HepG2 (cell line): ENCODE data around the gene FOSB. TPM values are rescaled to one million over a fixed set of nuclear protein-coding genes. Genes with fewer than 3 reads are reported as not detected.

ENCODE experiments used
- AGO2 ChIP-seq: fragments of 200-400 bp; formaldehyde crosslinking; optimal IDR thresholded peaks from 2 replicates; pipeline ENCODE3; 2017; ENCODE audit warnings: mild to moderate bottlenecking, low read depth, low read length, moderate library complexity
- FOXA3 ChIP-seq: IDR thresholded peaks from 2 replicates; pipeline ENCODE4 v1.6.1; 2016; ENCODE audit warnings: missing genetic modification reagents, missing compliant biosample characterization
- NONO ChIP-seq, 2 experiments: fragments of 450-650 bp in 1 of 2; sonication (generic) in 1 of 2; formaldehyde crosslinking in 1 of 2; IDR thresholded peaks in 1 of 2; conservative IDR thresholded peaks in 1 of 2; 2 replicates each; pipeline versions ENCODE4 v1.6.1 to v1.8.0; 2017 to 2022; ENCODE audit warnings: mild to moderate bottlenecking in 1 of 2, missing genetic modification reagents in 1 of 2, moderate library complexity in 1 of 2
- NRL ChIP-seq: sonication (generic); formaldehyde crosslinking; IDR thresholded peaks from 2 replicates; pipeline ENCODE4 v1.5.0; 2020; ENCODE audit warnings: missing genetic modification reagents, mild to moderate bottlenecking, moderate library complexity, borderline replicate concordance
- PHF20 ChIP-seq: sonication (generic); formaldehyde crosslinking; IDR thresholded peaks from 2 replicates; pipeline ENCODE4 v1.5.0; 2020; ENCODE audit warnings: mild to moderate bottlenecking, missing genetic modification reagents
- SAFB2 ChIP-seq: sonication (generic); formaldehyde crosslinking; IDR thresholded peaks from 2 replicates; pipeline ENCODE4 v1.5.1; 2020; ENCODE audit warnings: missing genetic modification reagents, low read depth, mild to moderate bottlenecking, borderline replicate concordance
- SMAD9 ChIP-seq: sonication (generic); formaldehyde crosslinking; IDR thresholded peaks from 2 replicates; pipeline ENCODE4 v1.5.1; 2020; ENCODE audit warnings: mild to moderate bottlenecking, missing genetic modification reagents
- WIZ ChIP-seq: sonication (generic); formaldehyde crosslinking; IDR thresholded peaks from 2 replicates; pipeline ENCODE4 v1.5.1; 2020; ENCODE audit warnings: mild to moderate bottlenecking, missing genetic modification reagents
- XBP1 ChIP-seq: sonication (generic); formaldehyde crosslinking; IDR thresholded peaks from 2 replicates; pipeline ENCODE4 v1.5.0; 2020; ENCODE audit warnings: missing genetic modification reagents
- ZNF101 ChIP-seq: sonication (generic); formaldehyde crosslinking; IDR thresholded peaks from 2 replicates; pipeline ENCODE4 v1.4.0; 2020; ENCODE audit warnings: mild to moderate bottlenecking, low read depth, missing genetic modification reagents, borderline replicate concordance
- ZNF282 ChIP-seq: fragments of 450-650 bp; IDR thresholded peaks from 2 replicates; pipeline ENCODE4 v1.6.1; 2018; ENCODE audit not compliant: partially characterized antibody
- ZNF501 ChIP-seq: sonication (generic); formaldehyde crosslinking; IDR thresholded peaks from 2 replicates; pipeline ENCODE4 v1.5.1; 2020; ENCODE audit warnings: mild to moderate bottlenecking, moderate library complexity, missing genetic modification reagents
- ZNF562 ChIP-seq: sonication (generic); formaldehyde crosslinking; IDR thresholded peaks from 2 replicates; pipeline ENCODE4 v1.8.0; 2022; ENCODE audit warnings: missing genetic modification reagents, borderline replicate concordance
- ZNF567 ChIP-seq: sonication (generic); formaldehyde crosslinking; IDR thresholded peaks from 2 replicates; pipeline ENCODE4 v1.8.1; 2023; ENCODE audit warnings: mild to moderate bottlenecking, missing genetic modification reagents, borderline replicate concordance
- ZNF619 ChIP-seq: sonication (generic); formaldehyde crosslinking; IDR thresholded peaks from 2 replicates; pipeline ENCODE4 v1.4.0; 2020; ENCODE audit warnings: mild to moderate bottlenecking, missing genetic modification reagents
- ZNF777 ChIP-seq: sonication (generic); formaldehyde crosslinking; IDR thresholded peaks from 2 replicates; pipeline ENCODE4 v1.4.0; 2020; ENCODE audit warnings: missing genetic modification reagents
- ZNF83 ChIP-seq: sonication (generic); formaldehyde crosslinking; IDR thresholded peaks from 2 replicates; pipeline ENCODE4 v1.4.0; 2020; ENCODE audit warnings: missing genetic modification reagents, mild to moderate bottlenecking, borderline replicate concordance
- polyA plus RNA-seq, 8 experiments: library from polyadenylated mRNA; depleted of rRNA in 3 of 8; stranded (reverse) in 7 of 8; unstranded in 1 of 8; fragments of >200 nt; fragmentation: Illumina TruSeq in 4 of 8; extraction: Trizol in 4 of 8; gene quantifications; 2 replicates each; pipeline versions ENCODE4 v1.2.1 to v1.2.3, GENCODE V29; 2011 to 2016; ENCODE audit warnings: low read depth in 4 of 8, missing spikeins in 1 of 8, mixed read lengths in 1 of 8; ENCODE audit not compliant: insufficient read depth in 1 of 8
- total RNA-seq, 5 experiments: library from RNA; depleted of rRNA; stranded (reverse); fragments of >200 nt; fragmentation: Illumina TruSeq; extraction: Trizol; gene quantifications; 2 replicates each; pipeline ENCODE4 v1.2.3, GENCODE V29; 2016; ENCODE audit warnings: low read depth in 1 of 5
- TF ChIP-seq, protein P1 (sequence below): sonication (generic); formaldehyde crosslinking; IDR thresholded peaks from 2 replicates; pipeline ENCODE4 v1.5.0; 2020; ENCODE audit warnings: missing genetic modification reagents
- TF ChIP-seq, protein P2 (sequence below), 2 experiments: fragments of 450-650 bp in 1 of 2; sonication (generic) in 1 of 2; formaldehyde crosslinking; IDR thresholded peaks; 2 replicates each; pipeline versions ENCODE4 v1.5.0 to v1.8.0; 2020 to 2022; ENCODE audit warnings: mild to moderate bottlenecking in 1 of 2, missing genetic modification reagents in 1 of 2
- TF ChIP-seq, protein P3 (sequence below): sonication (generic); formaldehyde crosslinking; IDR thresholded peaks from 2 replicates; pipeline ENCODE4 v1.5.1; 2020; ENCODE audit warnings: missing genetic modification reagents, mild to moderate bottlenecking, borderline replicate concordance
- TF ChIP-seq, protein P4 (sequence below): sonication (generic); formaldehyde crosslinking; IDR thresholded peaks from 2 replicates; pipeline ENCODE4 v1.4.0; 2020; ENCODE audit warnings: mild to moderate bottlenecking, missing genetic modification reagents
- TF ChIP-seq, protein P5 (sequence below): IDR thresholded peaks from 2 replicates; pipeline ENCODE4 v1.6.1; 2016; ENCODE audit warnings: control low read depth

Gene FOSB
- total and polyA plus RNA-seq, 2 of the 13 experiments (the other 11 are each of a cell fraction or from before 2014, with no cell fraction given) = 2.8 to 6.0 TPM

DNA sequence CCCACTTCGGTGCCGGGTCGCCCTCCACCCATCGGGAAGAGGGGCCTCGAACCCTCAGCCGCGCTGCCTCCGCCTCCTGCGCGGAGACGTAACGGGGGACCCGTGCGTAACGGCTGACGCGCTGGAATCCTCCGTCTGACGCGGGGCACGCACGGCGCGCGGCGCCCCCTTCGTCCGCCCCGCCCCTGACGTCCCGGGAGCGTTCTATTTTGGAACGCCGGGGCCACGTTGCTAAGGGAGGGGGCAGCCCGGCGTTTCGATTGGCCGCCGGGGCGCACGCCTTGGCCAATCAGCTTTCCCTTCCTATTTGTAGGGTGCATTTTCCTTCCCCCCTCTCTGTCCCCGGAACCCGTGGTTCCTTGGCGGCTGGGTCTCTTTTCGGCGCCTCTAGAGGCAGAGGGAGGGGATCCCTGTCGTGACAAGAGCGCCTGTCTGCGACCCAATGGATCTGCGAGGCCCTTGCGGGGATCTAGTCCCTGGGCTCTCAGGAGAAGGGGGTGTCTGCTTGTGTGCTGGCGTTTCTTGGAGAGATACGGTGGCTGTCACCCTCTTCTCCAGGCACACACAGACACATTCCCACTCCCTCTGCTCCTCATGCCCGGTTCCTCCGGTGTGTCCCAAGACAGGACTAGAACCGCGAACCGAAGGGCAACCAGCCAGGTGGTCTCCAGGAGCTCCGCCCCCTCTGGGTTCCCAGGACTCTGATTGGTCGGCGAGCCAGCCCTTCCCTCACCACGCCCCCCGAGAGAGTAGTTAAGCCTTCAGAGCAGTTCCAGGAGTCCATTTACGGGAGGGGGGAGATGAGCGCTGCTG, 1.5 kb downstream of the FOSB start (continued):
- TF ChIP-seq ZNF567 (CRISPR knock-in tag) = no peak; the same call in 1 of the 2 replicates
- TF ChIP-seq, protein P1, sequence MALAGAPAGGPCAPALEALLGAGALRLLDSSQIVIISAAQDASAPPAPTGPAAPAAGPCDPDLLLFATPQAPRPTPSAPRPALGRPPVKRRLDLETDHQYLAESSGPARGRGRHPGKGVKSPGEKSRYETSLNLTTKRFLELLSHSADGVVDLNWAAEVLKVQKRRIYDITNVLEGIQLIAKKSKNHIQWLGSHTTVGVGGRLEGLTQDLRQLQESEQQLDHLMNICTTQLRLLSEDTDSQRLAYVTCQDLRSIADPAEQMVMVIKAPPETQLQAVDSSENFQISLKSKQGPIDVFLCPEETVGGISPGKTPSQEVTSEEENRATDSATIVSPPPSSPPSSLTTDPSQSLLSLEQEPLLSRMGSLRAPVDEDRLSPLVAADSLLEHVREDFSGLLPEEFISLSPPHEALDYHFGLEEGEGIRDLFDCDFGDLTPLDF (CRISPR knock-in tag) = no peak
- no peak for TF ChIP-seq PHF20
- TF ChIP-seq, protein P2, sequence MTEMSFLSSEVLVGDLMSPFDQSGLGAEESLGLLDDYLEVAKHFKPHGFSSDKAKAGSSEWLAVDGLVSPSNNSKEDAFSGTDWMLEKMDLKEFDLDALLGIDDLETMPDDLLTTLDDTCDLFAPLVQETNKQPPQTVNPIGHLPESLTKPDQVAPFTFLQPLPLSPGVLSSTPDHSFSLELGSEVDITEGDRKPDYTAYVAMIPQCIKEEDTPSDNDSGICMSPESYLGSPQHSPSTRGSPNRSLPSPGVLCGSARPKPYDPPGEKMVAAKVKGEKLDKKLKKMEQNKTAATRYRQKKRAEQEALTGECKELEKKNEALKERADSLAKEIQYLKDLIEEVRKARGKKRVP (CRISPR knock-in tag; IDR thresholded peaks at IDR 0.05) = no peak
- TF ChIP-seq WIZ (CRISPR knock-in tag) = no peak
- TF ChIP-seq ZNF83 (CRISPR knock-in tag) = no peak
- TF ChIP-seq XBP1 (CRISPR knock-in tag) = no peak
- no peak for TF ChIP-seq SMAD9 (CRISPR knock-in tag)
- TF ChIP-seq AGO2 = no peak
- TF ChIP-seq ZNF619 (CRISPR knock-in tag) = no peak
- peak; percentile 66; the same call in 1 of the 2 replicates for TF ChIP-seq ZNF501 (CRISPR knock-in tag)
- TF ChIP-seq ZNF101 (CRISPR knock-in tag) = 0 out of 2 replicates have a peak, but pooled peaks have one; percentile 64
- TF ChIP-seq NONO (IDR thresholded peaks at IDR 0.05) = no peak
- peak; percentile 86 for TF ChIP-seq NONO (CRISPR knock-in tag; conservative IDR thresholded peaks at IDR 0.05)
- no peak for TF ChIP-seq ZNF282
- TF ChIP-seq, protein P3, sequence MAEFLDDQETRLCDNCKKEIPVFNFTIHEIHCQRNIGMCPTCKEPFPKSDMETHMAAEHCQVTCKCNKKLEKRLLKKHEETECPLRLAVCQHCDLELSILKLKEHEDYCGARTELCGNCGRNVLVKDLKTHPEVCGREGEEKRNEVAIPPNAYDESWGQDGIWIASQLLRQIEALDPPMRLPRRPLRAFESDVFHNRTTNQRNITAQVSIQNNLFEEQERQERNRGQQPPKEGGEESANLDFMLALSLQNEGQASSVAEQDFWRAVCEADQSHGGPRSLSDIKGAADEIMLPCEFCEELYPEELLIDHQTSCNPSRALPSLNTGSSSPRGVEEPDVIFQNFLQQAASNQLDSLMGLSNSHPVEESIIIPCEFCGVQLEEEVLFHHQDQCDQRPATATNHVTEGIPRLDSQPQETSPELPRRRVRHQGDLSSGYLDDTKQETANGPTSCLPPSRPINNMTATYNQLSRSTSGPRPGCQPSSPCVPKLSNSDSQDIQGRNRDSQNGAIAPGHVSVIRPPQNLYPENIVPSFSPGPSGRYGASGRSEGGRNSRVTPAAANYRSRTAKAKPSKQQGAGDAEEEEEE (CRISPR knock-in tag) = no peak
- peak; percentile 17; the same call in 1 of the 2 replicates for TF ChIP-seq NRL (CRISPR knock-in tag)
- TF ChIP-seq, protein P4, sequence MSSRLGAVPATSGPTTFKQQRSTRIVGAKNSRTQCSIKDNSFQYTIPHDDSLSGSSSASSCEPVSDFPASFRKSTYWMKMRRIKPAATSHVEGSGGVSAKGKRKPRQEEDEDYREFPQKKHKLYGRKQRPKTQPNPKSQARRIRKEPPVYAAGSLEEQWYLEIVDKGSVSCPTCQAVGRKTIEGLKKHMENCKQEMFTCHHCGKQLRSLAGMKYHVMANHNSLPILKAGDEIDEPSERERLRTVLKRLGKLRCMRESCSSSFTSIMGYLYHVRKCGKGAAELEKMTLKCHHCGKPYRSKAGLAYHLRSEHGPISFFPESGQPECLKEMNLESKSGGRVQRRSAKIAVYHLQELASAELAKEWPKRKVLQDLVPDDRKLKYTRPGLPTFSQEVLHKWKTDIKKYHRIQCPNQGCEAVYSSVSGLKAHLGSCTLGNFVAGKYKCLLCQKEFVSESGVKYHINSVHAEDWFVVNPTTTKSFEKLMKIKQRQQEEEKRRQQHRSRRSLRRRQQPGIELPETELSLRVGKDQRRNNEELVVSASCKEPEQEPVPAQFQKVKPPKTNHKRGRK (CRISPR knock-in tag) = no peak
- TF ChIP-seq ZNF777 (CRISPR knock-in tag) = no peak
- no peak for TF ChIP-seq ZNF562 (CRISPR knock-in tag)
- TF ChIP-seq, protein P5, sequence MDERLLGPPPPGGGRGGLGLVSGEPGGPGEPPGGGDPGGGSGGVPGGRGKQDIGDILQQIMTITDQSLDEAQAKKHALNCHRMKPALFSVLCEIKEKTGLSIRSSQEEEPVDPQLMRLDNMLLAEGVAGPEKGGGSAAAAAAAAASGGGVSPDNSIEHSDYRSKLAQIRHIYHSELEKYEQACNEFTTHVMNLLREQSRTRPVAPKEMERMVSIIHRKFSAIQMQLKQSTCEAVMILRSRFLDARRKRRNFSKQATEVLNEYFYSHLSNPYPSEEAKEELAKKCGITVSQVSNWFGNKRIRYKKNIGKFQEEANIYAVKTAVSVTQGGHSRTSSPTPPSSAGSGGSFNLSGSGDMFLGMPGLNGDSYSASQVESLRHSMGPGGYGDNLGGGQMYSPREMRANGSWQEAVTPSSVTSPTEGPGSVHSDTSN (CRISPR knock-in tag) = no peak
- no peak; the same call in 1 of the 2 replicates for TF ChIP-seq SAFB2 (CRISPR knock-in tag)
- peak; percentile 40; the same call in 1 of the 2 replicates for TF ChIP-seq FOXA3 (CRISPR knock-in tag)
